Measurements from ENCODE around the gene CDH11.

DNA sequence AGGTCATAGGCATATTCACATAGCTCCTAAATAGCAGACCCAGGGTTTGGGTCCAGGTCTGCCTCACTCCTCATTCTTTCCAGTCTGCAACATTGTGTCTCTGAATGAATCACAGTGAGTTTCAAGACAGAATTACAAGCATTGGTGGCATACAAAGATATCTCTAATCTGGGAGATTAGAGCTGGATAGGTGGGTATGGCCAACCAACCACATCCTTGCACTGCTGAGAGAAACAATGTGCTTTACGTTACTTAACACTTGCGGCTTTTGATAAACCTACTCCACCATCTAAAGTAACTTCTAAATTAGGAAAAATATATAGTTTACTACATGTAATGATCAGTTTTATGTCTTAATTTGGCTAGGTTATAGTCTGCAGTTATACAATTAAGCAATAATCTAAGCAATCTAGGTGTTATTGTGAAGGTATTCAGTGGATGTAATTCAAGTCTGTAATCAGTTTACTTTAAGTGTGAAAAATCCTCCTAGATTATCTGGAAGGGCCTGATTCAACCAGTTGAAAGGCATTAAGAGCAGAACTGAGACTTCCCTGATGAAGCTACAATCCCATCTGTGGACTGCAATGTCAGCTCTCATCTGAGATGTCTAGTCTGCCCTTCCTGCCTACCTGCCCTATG lies 26.7 kb downstream of the CDH11 start:
- TF ChIP-seq POLR2A (IDR thresholded peaks at IDR 0.05), result no peak
- no peak for TF ChIP-seq CTCF (IDR thresholded peaks at IDR 0.05)
